DMS 273 (cell line): ENCODE data around the gene NCAM1.

ENCODE experiments used
- DNase-seq: peaks from one replicate; lab custom pipeline; 2025; ENCODE audit not compliant: unreplicated experiment; lab: John Stamatoyannopoulos, UW

The NCAM1 gene

GRCh38 chr11:113124578-113124977 lies 163.4 kb downstream of the NCAM1 start:
- no peak for DNase-seq

DNA sequence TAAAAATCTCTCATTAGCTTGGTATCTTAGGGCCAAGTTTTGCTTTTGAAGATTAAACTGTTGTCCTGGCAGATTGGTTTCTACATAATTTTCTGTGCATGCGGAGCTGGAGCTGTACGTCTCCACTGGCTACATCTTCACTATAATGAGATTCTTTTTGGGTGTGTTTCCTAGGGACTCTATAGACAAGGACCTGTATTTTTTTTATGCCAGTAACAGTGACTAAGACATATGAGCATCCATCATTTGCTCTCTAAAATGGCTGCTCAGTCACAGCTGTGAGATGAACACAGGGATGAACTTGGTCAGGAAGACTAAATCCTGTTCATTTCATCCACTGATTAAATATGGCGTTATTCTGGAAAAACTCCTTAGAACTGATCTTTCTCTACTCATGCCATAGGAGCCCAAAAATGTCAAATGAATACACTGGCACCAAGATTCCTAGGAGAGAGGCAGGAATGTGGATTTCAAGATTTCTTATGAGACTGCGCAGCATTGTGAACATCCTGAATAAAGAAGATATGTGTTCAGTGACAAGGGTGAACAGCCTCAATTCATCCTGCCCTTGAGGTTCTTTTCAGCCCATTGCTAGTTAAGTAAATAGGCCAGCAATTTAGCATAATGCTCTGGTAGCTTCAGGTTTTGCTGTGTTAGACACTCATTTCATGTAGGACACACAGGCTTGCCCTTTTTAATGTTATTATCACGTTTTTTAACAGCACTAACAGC lies 168.2 kb downstream of the NCAM1 start:
- DNase-seq = no peak

DNA sequence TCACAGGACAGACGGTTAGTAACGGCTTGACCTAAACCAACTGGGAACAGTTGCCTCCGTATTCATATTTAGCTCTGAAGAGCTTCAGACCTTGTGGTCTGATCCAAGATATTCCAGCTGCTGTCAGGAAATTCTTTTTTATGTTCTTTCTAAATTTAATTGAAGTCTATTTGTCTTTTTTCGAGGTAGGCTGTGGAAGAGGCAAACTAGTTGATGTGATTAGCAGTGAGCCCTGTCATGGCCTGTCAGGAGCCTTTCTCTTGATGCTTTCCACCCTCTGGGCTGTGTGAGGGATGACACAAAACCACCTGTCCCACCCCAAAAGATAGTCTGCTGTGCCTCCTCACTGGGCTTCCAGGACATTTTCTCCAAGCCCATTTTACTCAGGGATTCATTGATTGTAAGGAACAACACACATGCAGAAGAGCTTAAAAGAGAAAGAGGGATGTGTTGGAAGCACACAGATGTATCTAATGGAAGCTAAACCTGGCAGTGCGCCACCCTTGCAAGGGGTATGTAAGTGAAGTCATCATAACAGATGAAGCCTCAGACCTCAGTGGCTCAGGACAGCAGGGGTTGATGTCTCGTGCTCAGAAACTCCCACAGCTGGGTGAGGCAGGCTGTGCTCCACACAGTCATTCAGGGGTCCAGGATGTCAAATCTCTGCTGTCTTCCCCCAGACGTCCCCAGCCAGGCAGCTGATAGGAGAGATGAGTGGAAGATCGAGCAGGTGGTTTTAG lies 170.0 kb downstream of the NCAM1 start:
- peak; percentile 35 for DNase-seq

DNA sequence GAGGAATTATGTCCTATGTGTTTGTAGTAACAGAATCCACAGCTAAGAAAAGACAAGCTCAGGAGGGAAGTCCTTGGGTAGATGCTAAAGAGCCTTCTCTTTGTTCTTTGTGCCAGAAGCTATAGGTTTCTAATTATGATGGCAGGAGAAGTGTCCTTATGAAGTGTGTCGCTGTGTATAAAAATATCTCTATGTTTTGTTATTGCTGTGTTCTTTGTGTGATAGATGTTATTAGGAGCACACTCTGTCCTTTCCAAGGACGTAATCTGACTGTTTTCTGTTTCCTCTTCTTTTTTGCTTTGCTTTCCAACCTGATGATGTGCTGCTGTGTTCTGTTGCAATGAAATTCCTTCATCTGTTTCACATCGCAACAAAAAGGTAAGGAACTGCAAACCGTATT lies 171.9 kb downstream of the NCAM1 start:
- no peak for DNase-seq

DNA sequence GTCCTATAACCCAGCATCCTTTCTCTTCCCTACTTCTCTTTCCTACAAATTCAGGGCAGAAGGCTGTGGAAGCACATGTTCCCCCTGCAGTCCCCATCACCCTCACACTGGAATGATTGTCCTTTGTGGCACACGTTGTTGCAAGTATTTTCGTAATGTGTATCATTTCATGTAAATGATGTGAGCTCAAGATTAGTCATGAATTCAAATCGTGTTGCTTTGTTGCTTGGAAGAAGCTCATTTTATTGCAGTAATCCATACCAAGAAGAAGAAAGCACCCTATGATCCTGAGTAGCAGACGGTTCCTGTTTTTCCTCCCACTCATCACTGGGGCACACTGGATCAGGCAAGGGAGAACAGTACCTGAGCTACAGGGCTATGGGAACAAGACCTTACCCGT lies 173.4 kb downstream of the NCAM1 start:
- DNase-seq = no peak

DNA sequence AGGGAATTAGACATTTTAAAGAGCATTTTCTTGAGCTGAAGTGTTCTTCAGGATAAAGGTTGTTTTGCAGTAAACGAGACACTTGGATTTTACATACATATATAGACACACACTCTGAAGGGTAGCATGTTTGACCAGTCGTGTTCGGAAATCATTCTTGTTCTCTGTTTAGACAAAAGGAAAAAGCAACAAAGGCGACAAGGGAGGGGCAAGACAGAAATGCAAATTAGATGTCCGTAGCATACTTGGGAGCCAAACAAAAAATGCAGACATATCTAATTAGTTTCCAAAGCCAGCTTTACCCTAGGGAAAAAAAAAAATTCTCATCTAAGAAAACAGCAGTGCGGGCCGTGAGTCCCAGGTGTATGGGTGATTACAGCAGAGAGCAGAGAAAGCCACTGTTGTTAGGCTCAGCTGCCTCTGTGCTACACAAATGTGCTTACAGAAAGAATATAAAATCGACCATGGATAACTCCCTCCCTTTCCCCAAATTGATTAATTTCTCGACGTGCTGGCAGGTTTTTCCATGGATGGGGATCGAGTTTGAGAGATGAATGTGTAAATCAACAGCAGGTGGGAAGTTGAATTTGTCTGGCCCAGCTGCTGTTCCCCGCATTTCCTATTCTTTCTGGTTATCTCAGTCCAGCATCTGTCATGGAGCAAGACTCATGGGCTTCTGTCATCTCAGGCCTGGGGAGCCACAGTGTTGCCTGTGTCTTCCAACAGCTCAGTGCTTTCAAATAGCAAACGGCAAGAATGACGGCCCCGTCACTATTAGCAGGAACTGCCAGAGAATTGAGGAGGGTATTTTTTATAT lies 176.7 kb downstream of the NCAM1 start:
- DNase-seq = peak; percentile 41

DNA sequence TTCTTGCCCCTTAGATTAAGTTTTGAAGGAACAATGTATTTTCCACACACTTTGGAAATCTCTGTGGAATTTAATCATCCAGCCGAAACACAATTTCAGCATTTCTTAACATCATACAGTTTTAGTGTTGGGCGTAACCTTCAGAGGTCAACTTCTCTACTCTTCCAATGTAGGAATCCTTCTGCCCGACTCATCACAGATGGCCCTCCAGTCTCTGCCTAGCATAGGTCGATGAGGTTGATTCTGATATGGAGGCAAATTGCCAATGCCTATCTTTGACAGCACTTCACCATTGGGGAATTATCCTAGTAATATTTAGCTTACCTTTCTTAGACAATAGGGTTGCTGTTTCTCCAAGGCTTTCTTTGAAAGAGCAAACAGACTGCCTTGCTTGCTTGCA lies 177.5 kb downstream of the NCAM1 start:
- no peak for DNase-seq

DNA sequence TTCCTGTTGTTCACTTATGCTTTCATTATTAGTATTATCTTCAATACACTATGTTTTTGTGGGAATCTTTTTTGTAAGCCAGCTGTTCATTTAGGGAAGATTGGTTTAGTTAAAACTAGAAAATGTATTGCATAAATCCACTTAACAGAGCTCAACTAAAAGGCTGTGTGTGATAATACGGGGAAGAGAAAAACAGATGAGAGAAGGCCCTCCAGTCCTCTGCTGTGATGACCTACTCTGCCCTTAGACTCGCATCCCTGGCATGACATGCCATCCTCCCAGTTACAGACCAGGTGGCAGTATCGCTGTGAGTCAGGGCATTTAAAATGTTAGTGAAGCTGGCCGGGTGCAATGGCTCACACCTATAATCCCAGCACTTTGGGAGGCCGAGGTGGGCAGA lies 179.8 kb downstream of the NCAM1 start:
- no peak for DNase-seq

DNA sequence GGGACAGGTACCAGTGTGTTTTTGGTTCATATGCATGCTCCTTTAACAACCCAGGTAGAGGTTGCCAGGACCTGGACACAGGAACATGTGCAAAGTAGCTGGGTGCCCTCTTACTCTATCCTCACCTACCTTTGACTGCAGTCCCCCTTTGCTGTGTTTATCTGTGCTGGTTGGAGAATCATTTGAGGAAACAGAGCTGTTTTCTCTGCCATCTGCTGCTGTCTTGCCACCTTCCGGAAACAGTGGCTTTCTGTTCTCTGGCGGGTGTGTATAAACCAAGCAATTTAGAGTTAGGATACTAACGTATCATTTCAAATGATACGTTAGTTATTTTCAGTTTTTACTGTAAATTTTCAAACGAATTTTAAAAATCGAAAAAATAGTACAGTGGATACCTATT lies 181.3 kb downstream of the NCAM1 start:
- DNase-seq = no peak

GRCh38 chr11:113147249-113147648 lies 186.0 kb downstream of the NCAM1 start:
- DNase-seq = no peak

- no peak for DNase-seq
Observed at GRCh38 chr11:113148076-113148475, 186.9 kb downstream of the NCAM1 start.

GRCh38 chr11:113148652-113149051 lies 187.4 kb downstream of the NCAM1 start:
- no peak for DNase-seq

DNA sequence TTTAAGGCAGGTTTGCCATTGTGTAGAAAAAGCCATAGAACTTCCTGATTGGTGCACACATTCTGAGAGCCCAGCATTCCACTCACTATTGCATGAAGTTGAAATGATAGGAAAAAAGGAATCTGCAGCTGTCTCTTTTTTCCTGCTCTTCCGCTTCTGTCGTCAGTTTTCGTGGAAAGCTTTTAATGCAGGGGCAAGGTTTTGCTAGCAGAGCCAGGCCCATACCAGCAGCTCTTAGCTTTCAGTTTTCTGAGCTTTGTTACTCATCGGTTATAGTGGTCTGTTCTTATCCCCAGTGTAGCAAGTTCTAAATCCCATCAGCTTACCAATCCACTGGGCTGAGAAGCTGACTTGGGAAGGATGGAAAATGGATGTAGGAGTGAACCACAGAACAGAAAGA lies 190.3 kb downstream of the NCAM1 start:
- no peak for DNase-seq

DNA sequence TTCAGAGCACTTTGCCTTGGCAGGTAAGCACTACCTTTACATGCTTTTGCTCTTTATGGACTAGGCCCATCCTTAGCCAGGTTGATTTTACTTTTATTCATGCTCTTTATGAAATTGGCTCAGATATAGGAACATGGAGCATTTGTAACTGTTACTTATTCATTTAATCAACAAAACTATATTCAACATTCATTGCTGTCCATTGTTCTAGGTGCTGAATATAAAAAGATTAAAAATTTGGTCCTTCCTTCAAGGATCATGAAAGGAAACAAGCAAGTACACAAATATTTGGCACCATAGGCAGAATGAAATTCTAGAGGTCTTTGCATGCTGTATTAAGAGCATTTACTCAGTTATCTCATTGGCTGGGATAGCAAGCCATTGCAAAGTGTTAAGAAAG lies 191.3 kb downstream of the NCAM1 start:
- DNase-seq = no peak

- DNase-seq = no peak
Observed at GRCh38 chr11:113153847-113154246, 192.6 kb downstream of the NCAM1 start.

DNA sequence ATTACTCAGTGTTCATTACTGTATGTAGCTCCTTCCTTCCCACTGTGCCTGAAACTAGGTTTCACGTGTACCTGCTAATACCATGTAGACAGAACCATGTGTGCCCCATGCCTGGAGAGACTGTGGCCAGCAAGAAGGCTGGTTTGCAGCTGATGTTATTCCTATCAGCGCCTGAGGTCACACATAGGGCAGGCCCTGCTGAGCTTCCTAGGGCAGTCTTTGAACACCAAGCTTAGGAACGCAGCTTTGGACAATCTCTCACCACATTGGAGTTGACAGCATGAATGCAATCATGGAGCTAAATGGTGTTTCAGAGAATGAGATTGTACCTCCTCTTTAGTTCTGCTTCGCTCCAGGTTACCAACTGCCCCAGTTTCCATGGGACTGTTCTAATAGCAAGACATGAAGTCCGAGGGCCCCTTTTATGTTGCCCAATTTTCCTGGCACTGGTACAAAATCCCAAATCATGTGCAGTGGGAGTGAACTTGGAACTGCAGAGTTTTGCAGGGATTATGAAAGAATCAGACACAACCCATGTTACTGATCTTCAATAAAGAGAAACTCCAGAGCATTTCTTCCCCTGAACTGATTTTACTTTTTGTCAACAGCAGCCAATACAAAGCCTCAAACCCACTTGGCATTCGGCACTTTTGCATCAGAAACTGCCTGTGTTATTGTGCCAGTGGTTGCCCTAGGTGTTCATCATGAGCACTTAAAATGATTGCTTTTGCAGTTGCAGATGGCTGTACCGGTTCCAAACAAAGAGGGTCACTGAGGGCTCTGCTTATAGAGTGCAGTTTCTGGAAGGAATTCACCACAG lies 199.0 kb downstream of the NCAM1 start:
- DNase-seq = no peak

- no peak for DNase-seq
Observed at GRCh38 chr11:113160808-113161124, 199.5 kb downstream of the NCAM1 start.

DNA sequence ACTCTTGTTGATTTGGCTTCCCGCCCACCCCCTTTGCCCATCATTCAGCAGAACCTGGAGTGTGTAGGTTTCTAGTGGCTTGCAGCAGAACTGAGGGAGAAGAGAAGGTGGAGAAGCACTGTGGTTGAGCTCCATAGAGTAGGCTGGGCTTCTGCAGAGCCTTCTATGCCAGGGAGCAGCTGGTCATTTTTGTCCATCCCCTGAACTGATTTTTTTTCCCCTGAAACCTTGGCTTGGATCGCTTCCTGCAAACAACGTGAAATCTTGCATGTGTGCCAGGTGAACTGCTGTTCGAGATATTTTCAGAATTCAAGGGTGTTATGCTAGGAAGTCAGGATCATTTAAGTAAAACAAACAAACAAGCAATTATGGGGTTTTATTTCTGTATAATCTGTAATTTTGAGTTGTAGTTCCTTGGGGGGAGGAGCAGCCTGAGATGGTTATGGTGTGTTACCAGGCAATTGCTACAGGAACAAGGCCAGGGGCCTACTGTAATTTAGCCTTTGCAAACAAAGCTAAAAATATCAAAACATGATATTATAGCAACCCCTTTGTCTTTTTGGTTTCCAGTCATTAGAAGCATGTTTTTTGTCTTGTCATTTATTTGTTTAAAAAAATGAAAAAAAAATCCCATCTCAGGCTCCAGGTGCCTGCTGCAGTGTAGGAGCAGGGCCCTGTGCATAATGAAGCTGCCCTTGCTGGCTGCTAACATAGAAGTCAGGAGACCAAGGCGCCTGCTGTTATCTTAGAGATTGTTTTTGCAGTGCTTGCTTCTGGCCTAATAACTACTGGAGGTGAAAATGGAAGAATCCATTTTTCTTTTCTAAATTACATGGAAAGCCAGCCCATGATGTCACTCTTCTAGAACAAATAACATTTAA lies 200.7 kb downstream of the NCAM1 start:
- DNase-seq = peak; percentile 60

DNA sequence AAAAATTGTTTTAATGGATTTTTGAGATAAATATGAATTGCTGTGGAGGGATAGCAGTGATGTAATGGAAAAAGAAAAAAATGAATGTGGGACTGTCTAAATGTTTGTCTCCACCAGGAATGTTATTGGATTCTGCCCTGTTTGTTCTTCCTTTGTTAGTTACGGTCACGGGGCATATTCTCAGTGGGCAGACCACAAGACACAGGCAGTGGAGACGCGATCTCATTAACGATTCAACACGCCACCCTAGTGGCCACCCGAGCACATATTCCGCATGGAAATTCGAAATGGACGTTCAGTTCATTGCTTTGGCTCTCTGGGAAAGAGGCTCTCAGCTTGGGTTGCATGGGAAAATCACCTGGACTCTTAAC lies 201.4 kb downstream of the NCAM1 start:
- DNase-seq = peak; percentile 46

- DNase-seq = no peak
Observed at GRCh38 chr11:113163291-113164030, 202.2 kb downstream of the NCAM1 start.
